K562 (cell line): ENCODE results near the gene TMPRSS9. TPM values are rescaled to one million over a fixed set of nuclear protein-coding genes. Genes with fewer than 3 reads are reported as not detected.

Experiments used
- ATAC-seq: fragments of 200-7000 bp; cut with Tn5 transposase; 3 replicates; pipeline ENCODE4 v1.9.1; 2020; ENCODE audit warnings: moderate library complexity
- BruUV-seq: library from RNA; stranded (reverse); fragments of 400-500 nt; replicated peaks from 2 replicates; lab custom pipeline; 2021; lab: Mats Ljungman, UMichigan
- CTCF ChIA-PET: fragments of 300-600 bp; formaldehyde crosslinking; extraction: SDS; loops from one replicate; lab custom pipeline; 2021; ENCODE audit warnings: low intra/inter-chr PET ratio; lab: Yijun Ruan, JAX
- POLR2A ChIA-PET: fragments of 300-600, 350-650 bp; sonication (Branson Sonifier 250); formaldehyde crosslinking; extraction: SDS; loops from one replicate; lab custom pipeline; 2021; ENCODE audit warnings: antibody characterized with exemption, inconsistent platforms; lab: Yijun Ruan, JAX
- DNase-seq, 4 experiments: peaks; one replicate each; pipeline versions ENCODE4 v3.0.0 to v3.0.0-alpha.2; 2011 to 2018; ENCODE audit warnings: low spot score in 3 of 4, mixed read lengths in 3 of 4; ENCODE audit errors: extremely low read depth in 1 of 4
- FAIRE-seq: peaks from 2 replicates; lab custom pipeline; 2011; peaks lifted over from hg19 to GRCh38; lab: Jason Lieb, UNC
- H2AFZ ChIP-seq: 2 replicates; pipeline ENCODE4 v1.6.0; 2011; ENCODE audit warnings: low read depth, low read length, control low read depth, inconsistent platforms
- H3K27ac ChIP-seq: fragments of 200-600 bp; 3 replicates; pipeline ENCODE4 v1.8.0; 2011; ENCODE audit warnings: low read depth, mild to moderate bottlenecking, control low read depth, inconsistent platforms, low read length, moderate library complexity, mixed read lengths; ENCODE audit errors: extremely low read depth
- H3K27me3 ChIP-seq, 2 experiments: fragments of 300-600 bp in 1 of 2; 2 replicates in 1 of 2; 3 replicates in 1 of 2; pipeline versions ENCODE4 v1.6.0 to v1.8.0; 2011; ENCODE audit warnings: inconsistent platforms in 2 of 2, low read length in 2 of 2, mild to moderate bottlenecking in 1 of 2, mixed read lengths in 1 of 2, moderate library complexity in 1 of 2; ENCODE audit not compliant: control insufficient read depth in 2 of 2, insufficient read depth in 2 of 2
- H3K36me3 ChIP-seq: fragments of 300-600 bp; 3 replicates; pipeline ENCODE4 v1.8.0; 2011; ENCODE audit warnings: mild to moderate bottlenecking, low read length, inconsistent platforms; ENCODE audit not compliant: control insufficient read depth, insufficient read depth
- H3K4me1 ChIP-seq, 2 experiments: fragments of 200-600 bp in 1 of 2; replicated peaks in 1 of 2; 2 replicates in 1 of 2; 3 replicates in 1 of 2; pipeline versions ENCODE4 v1.5.1 to v1.8.0; 2011; ENCODE audit warnings: inconsistent platforms in 2 of 2, low read length in 2 of 2, mild to moderate bottlenecking in 1 of 2, mixed read lengths in 1 of 2, moderate library complexity in 1 of 2; ENCODE audit not compliant: control insufficient read depth in 2 of 2, insufficient read depth in 2 of 2
- H3K4me2 ChIP-seq: 2 replicates; pipeline ENCODE4 v1.6.1; 2011; ENCODE audit warnings: low read length, control low read depth, inconsistent platforms, mixed read lengths; ENCODE audit not compliant: insufficient read depth
- H3K4me3 ChIP-seq: fragments of 200-600 bp; sonication (generic), shearing (Covaris generic); 2 replicates; pipeline ENCODE4 v1.5.1; 2016; ENCODE audit warnings: control low read depth, inconsistent platforms
- H3K79me2 ChIP-seq: fragments of 200-600 bp; 3 replicates; pipeline ENCODE4 v1.8.0; 2011; ENCODE audit warnings: low read length, inconsistent platforms; ENCODE audit not compliant: control insufficient read depth, insufficient read depth
- H3K9ac ChIP-seq, 2 experiments: 2 replicates each; pipeline versions ENCODE4 v1.6.0 to v1.6.1; 2011; ENCODE audit warnings: low read depth in 2 of 2, low read length in 2 of 2, control low read depth in 1 of 2, inconsistent platforms in 1 of 2, mild to moderate bottlenecking in 1 of 2, mixed read lengths in 1 of 2; ENCODE audit not compliant: insufficient read depth in 1 of 2
- H3K9me1 ChIP-seq: one replicate; pipeline ENCODE4 v1.6.0; 2011; ENCODE audit warnings: inconsistent platforms, mild to moderate bottlenecking, low read length, moderate library complexity; ENCODE audit not compliant: control insufficient read depth, insufficient read depth
- H3K9me3 ChIP-seq: replicated peaks from 2 replicates; pipeline ENCODE4 v1.5.1; 2011; ENCODE audit warnings: low read depth, low read length, inconsistent platforms; ENCODE audit not compliant: control insufficient read depth, insufficient read depth
- H4K20me1 ChIP-seq: replicated peaks from 2 replicates; pipeline ENCODE4 v1.6.1; 2011; ENCODE audit warnings: low read length, inconsistent platforms, mixed read lengths; ENCODE audit not compliant: control insufficient read depth, insufficient read depth
- BCOR ChIP-seq: fragments of 450-650 bp; IDR thresholded peaks from 2 replicates; pipeline ENCODE4 v1.6.1; 2016
- HEY1 ChIP-seq: fragments of 250-450 bp; sonication (Bioruptor Pico); IDR thresholded peaks from 2 replicates; pipeline ENCODE4 v1.5.0; 2020; ENCODE audit warnings: mild to moderate bottlenecking, moderate library complexity, borderline replicate concordance
- MCM7 ChIP-seq, 2 experiments: fragments of 450-650 bp; IDR thresholded peaks; 2 replicates each; pipeline ENCODE4 v1.6.1; 2016 to 2018
- POLR2AphosphoS5 ChIP-seq: IDR thresholded peaks from 2 replicates; pipeline ENCODE4 v1.6.1; 2011; ENCODE audit warnings: mild to moderate bottlenecking, low read depth, low read length, moderate library complexity; ENCODE audit not compliant: control insufficient read depth, insufficient read depth
- POLR2G ChIP-seq: fragments of 200-400 bp; formaldehyde crosslinking; IDR thresholded peaks from 2 replicates; pipeline ENCODE4 v1.6.1; 2017; ENCODE audit warnings: low read depth, mild to moderate bottlenecking, antibody characterized with exemption, low read length, moderate library complexity
- RBFOX2 ChIP-seq: fragments of 200-400 bp; formaldehyde crosslinking; IDR thresholded peaks from 2 replicates; pipeline ENCODE4 v1.6.1; 2017; ENCODE audit warnings: low read depth, mild to moderate bottlenecking, low read length, moderate library complexity
- RBM22 ChIP-seq: fragments of 200-400 bp; formaldehyde crosslinking; IDR thresholded peaks from 2 replicates; pipeline ENCODE4 v1.6.1; 2018; ENCODE audit warnings: low read length, low read depth; ENCODE audit not compliant: poor library complexity, severe bottlenecking
- ZFP36 ChIP-seq: fragments of 150-350 bp; IDR thresholded peaks from 2 replicates; pipeline ENCODE4 v1.6.1; 2018; ENCODE audit warnings: low read length, low read depth; ENCODE audit not compliant: partially characterized antibody
- ZNF583 ChIP-seq: fragments of 250-450 bp; sonication (Bioruptor Pico); IDR thresholded peaks from 2 replicates; pipeline ENCODE4 v1.4.0; 2020
- WGBS: fragments of 100-300 bp; shearing (Covaris generic); methylation state at CpG from one replicate; pipeline ENCODE4 v1.1.6; 2016; ENCODE audit warnings: low coverage, mixed read lengths; ENCODE audit not compliant: insufficient coverage; ENCODE audit errors: missing lambda C conversion rate; 5-methylcytosine and 5-hydroxymethylcytosine counted together
- in situ Hi-C: fragments of 300-500 bp; cut with MboI; formaldehyde crosslinking; loops from 4 replicates; pipeline ENCODE4 v1.15.0; 2018; ENCODE audit warnings: inconsistent platforms, mixed read lengths
- intact Hi-C: fragments of 100-400 bp; cut with micrococcal nuclease; formaldehyde crosslinking; loops from 2 replicates; pipeline ENCODE4 v1.14.2; 2022
- polyA plus RNA-seq, 8 experiments: library from polyadenylated mRNA; depleted of rRNA in 4 of 8; stranded (reverse) in 5 of 8; unstranded in 3 of 8; fragments of >200 nt; fragmentation: Nextera tagmentation in 2 of 8; fragmentation: Illumina TruSeq in 1 of 8; extraction: Ambion mirVana in 2 of 8; extraction: Trizol in 1 of 8; gene quantifications; 2 replicates each; pipeline versions ENCODE4 v1.2.1 to v1.2.3, GENCODE V29; 2011 to 2014; ENCODE audit warnings: inconsistent platforms in 1 of 8, missing spikeins in 1 of 8
- total RNA-seq, 7 experiments: library from RNA; depleted of rRNA in 6 of 7; stranded (reverse); fragments of >200 nt in 6 of 7; fragmentation: Illumina TruSeq in 2 of 7; extraction: Trizol in 2 of 7; gene quantifications; 2 replicates each; pipeline versions ENCODE4 v1.2.1 to v1.2.3, GENCODE V29; 2011 to 2021; ENCODE audit warnings: low replicate concordance in 1 of 7

Gene TMPRSS9
- total and polyA plus RNA-seq, 9 of the 15 experiments (the other 6 are each of a cell fraction or from before 2014, with no cell fraction given): 0.01 to 0.03 TPM; not detected in 7

DNA sequence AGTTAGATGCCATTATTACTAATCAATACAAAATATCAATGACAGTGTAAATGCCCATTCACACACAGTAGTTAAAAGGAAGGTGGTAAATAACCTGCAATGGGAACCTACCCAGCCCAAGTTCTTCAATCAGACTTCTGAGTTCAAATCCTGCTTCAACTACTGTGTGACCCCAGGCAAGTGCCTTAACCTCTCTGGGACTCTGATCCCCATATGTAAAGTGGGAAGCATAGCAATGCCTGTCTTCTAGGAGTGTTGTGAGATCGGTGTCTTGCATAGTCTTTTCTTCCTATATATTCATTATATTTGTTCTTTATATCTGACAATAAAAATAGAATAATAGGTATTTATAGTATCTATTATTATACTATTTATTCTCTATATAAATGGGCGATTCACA, 60.4 kb downstream of the TMPRSS9 start:
- FAIRE-seq (peak; percentile 11), DNase-seq (no peak), ATAC-seq (no peak)
- H3K27me3 ChIP-seq: no peaks in the 10 kb centered on the region
- H3K4me3 ChIP-seq: no peak overlapping the region
- no peaks in the 10 kb centered on the region for H3K9me3 ChIP-seq
- H3K4me2 ChIP-seq: no peak overlapping the region
- POLR2A ChIA-PET: no interaction called here
- no peaks in the 10 kb centered on the region for H3K9me1 ChIP-seq
- peaks cover 24% of the 10 kb centered on the region for H3K79me2 ChIP-seq
- in situ Hi-C loops (no loop called here), intact Hi-C loops (no loop called here)
- CTCF ChIA-PET: no interaction called here
- H4K20me1 ChIP-seq: no peaks in the 10 kb centered on the region
- H2AFZ ChIP-seq: no peak overlapping the region
- peaks cover 0 to 36% of the 10 kb centered on the region in 2 experiments; a peak in 2 of 5 replicates for H3K4me1 ChIP-seq
- H3K27ac ChIP-seq: no peak overlapping the region
- peaks cover 60% of the 10 kb centered on the region; the same call in 1 of the 3 replicates for H3K36me3 ChIP-seq
- no peak for TF ChIP-seq MCM7 (IDR thresholded peaks at IDR 0.05)
- peak; percentile 66 for TF ChIP-seq ZFP36
- TF ChIP-seq BCOR: peak; percentile 63
- BruUV-seq: no TSS peak
- H3K9ac ChIP-seq: no peak overlapping the region
- WGBS: 96% methylated on average over 2 of the region's 2 CpGs

DNA sequence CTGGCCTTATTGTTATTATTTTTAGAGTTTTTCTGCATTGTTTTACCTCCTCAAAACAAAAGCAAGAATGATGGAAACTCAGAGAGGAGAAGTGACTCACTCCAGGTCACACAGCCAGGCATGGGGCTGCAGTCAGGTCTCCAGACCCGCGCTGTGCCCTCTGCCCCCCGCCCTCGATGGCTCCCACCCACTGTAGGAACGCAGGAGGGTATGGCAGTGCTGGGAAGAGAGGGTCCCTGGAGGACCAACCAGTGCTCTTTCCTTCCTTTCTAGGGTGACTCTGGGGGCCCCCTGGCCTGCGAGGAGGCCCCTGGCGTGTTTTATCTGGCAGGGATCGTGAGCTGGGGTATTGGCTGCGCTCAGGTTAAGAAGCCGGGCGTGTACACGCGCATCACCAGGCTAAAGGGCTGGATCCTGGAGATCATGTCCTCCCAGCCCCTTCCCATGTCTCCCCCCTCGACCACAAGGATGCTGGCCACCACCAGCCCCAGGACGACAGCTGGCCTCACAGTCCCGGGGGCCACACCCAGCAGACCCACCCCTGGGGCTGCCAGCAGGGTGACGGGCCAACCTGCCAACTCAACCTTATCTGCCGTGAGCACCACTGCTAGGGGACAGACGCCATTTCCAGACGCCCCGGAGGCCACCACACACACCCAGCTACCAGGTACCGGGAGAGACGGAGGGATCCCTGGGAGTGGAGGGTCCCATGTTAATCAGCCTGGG, 61.7 kb downstream of the TMPRSS9 start:
- peaks cover 37% of the 10 kb centered on the region for H3K79me2 ChIP-seq
- no peak for ATAC-seq
- TF ChIP-seq ZNF583: no peak
- TF ChIP-seq RBFOX2: peak; percentile 61
- TF ChIP-seq HEY1 (CRISPR knock-in tag): no peak
- peak; percentile 18; the same call in 1 of the 2 replicates for TF ChIP-seq POLR2AphosphoS5
- peak; percentile 75 for TF ChIP-seq POLR2G
- TF ChIP-seq RBM22: peak; percentile 67
- TF ChIP-seq, all 486 proteins: peak for 4
- Histone ChIP-seq H3K4me1 (peaks cover 8 to 41% of the 10 kb centered on the region in 2 experiments; a peak in 4 of 5 replicates), H3K27me3 (no peaks in the 10 kb centered on the region), H3K36me3 (peaks cover 60% of the 10 kb centered on the region; the same call in 2 of the 3 replicates), H3K9me3 (no peaks in the 10 kb centered on the region), H2AFZ (no peak overlapping the region), H3K4me3 (no peak overlapping the region), H3K9ac (peak overlapping the region in 1 of 2 experiments; percentile 17; a peak in 2 of 4 replicates), H4K20me1 (peaks cover 8% of the 10 kb centered on the region; the same call in 1 of the 2 replicates), H3K9me1 (no peaks in the 10 kb centered on the region), H3K4me2 (no peak overlapping the region), H3K27ac (no peak overlapping the region)
- DNase-seq (no peak), FAIRE-seq (no peak)
- BruUV-seq: no TSS peak
- POLR2A ChIA-PET: no interaction called here
- in situ Hi-C loops (no loop called here), intact Hi-C loops (no loop called here)
- WGBS: 85% methylated on average over 22 of the region's 23 CpGs
- CTCF ChIA-PET: no interaction called here
